HCEC 1CT (cell line): ENCODE data around the gene SEMA3E.
"Not testable (repeated sequence)": the region's sequence is repeated elsewhere in the genome, so short reads cannot be mapped to it uniquely, and the experiment has no call there.

Source experiments
- DNase-seq: peaks from one replicate; pipeline ENCODE4 v3.0.0-alpha.2; 2017

The SEMA3E gene

GRCh38 chr7:83552556-83552955 is 96.4 kb downstream of the SEMA3E start:
- DNase-seq, result not testable (repeated sequence)

GRCh38 chr7:83550100-83550499 is 98.8 kb downstream of the SEMA3E start:
- peak; percentile 75 for DNase-seq

GRCh38 chr7:83548250-83548649 is 100.7 kb downstream of the SEMA3E start:
- DNase-seq, result no peak

GRCh38 chr7:83547526-83547925 is 101.4 kb downstream of the SEMA3E start:
- no peak for DNase-seq

GRCh38 chr7:83546586-83546985 is 102.4 kb downstream of the SEMA3E start:
- peak; percentile 73 for DNase-seq

- no peak for DNase-seq
Measured at GRCh38 chr7:83541187-83541960, 107.6 kb downstream of the SEMA3E start.

GRCh38 chr7:83534488-83534887 is 114.5 kb downstream of the SEMA3E start:
- DNase-seq, result no peak

GRCh38 chr7:83532219-83532618 is 116.7 kb downstream of the SEMA3E start:
- DNase-seq, result peak; percentile 61

- DNase-seq, result no peak
Measured at GRCh38 chr7:83531766-83532165, 117.2 kb downstream of the SEMA3E start.

GRCh38 chr7:83528925-83529423 is 120.0 kb downstream of the SEMA3E start:
- DNase-seq, result no peak

GRCh38 chr7:83524277-83525075 is 124.5 kb downstream of the SEMA3E start:
- DNase-seq, result peak; percentile 55

GRCh38 chr7:83520726-83521125 is 128.2 kb downstream of the SEMA3E start:
- no peak for DNase-seq

- DNase-seq, result peak; percentile 25
Measured at GRCh38 chr7:83519240-83519639, 129.7 kb downstream of the SEMA3E start.

- DNase-seq, result no peak
Measured at GRCh38 chr7:83517035-83517700, 131.8 kb downstream of the SEMA3E start.

GRCh38 chr7:83514977-83515376 is 134.0 kb downstream of the SEMA3E start:
- DNase-seq, result no peak

- no peak for DNase-seq
Measured at GRCh38 chr7:83509255-83510021, 139.5 kb downstream of the SEMA3E start.

GRCh38 chr7:83504330-83504729 is 144.6 kb downstream of the SEMA3E start:
- no peak for DNase-seq

- no peak for DNase-seq
Measured at GRCh38 chr7:83502636-83503035, 146.3 kb downstream of the SEMA3E start.

- DNase-seq, result no peak
Measured at GRCh38 chr7:83494683-83495082, 154.3 kb downstream of the SEMA3E start.

- no peak for DNase-seq
Measured at GRCh38 chr7:83492802-83493201, 156.1 kb downstream of the SEMA3E start.

GRCh38 chr7:83487801-83488200 is 161.1 kb downstream of the SEMA3E start:
- no peak for DNase-seq

GRCh38 chr7:83486957-83487356 is 162.0 kb downstream of the SEMA3E start:
- DNase-seq, result peak; percentile 31

GRCh38 chr7:83486536-83486935 is 162.4 kb downstream of the SEMA3E start:
- DNase-seq, result no peak
